HL-60/S4 treated with retinoic acid at 250 ng/mL for 4 days and 3 days (cell line): Measurements from ENCODE around the gene PDLIM1.
"Not testable (repeated sequence)": the region's sequence is repeated elsewhere in the genome, so short reads cannot be mapped to it uniquely, and the experiment has no call there.

Source experiments
- in situ Hi-C: fragments of 300-500 bp; cut with MboI; formaldehyde crosslinking; loops from 2 replicates; pipeline ENCODE4 v1.7.0; 2022; ENCODE audit warnings: low sequenced_read_pairs

Gene PDLIM1

GRCh38 chr10:95243318-95243617, 47.5 kb downstream of the PDLIM1 start:
- in situ Hi-C loops, result no loop called here

- in situ Hi-C loops, result no loop called here
Measured at GRCh38 chr10:95242581-95243317, 48.1 kb downstream of the PDLIM1 start.

GRCh38 chr10:95241533-95241932, 49.3 kb downstream of the PDLIM1 start:
- in situ Hi-C loops, result no loop called here

GRCh38 chr10:95240811-95241210, 50.0 kb downstream of the PDLIM1 start:
- in situ Hi-C loops, result no loop called here

GRCh38 chr10:95240096-95240495, 50.7 kb downstream of the PDLIM1 start:
- in situ Hi-C loops, result not testable (repeated sequence)

- in situ Hi-C loops, result no loop called here
Measured at GRCh38 chr10:95237376-95238170, 53.2 kb downstream of the PDLIM1 start.

GRCh38 chr10:95236068-95236903, 54.5 kb downstream of the PDLIM1 start:
- in situ Hi-C loops, result no loop called here

- in situ Hi-C loops, result no loop called here
Measured at GRCh38 chr10:95235676-95236067, 55.1 kb downstream of the PDLIM1 start.

GRCh38 chr10:95234951-95235350, 55.9 kb downstream of the PDLIM1 start:
- in situ Hi-C loops, result no loop called here

GRCh38 chr10:95233377-95234034, 57.3 kb downstream of the PDLIM1 start:
- in situ Hi-C loops, result no loop called here

- in situ Hi-C loops, result not testable (repeated sequence)
Measured at GRCh38 chr10:95230677-95231586, 59.9 kb downstream of the PDLIM1 start.

GRCh38 chr10:95229724-95230627, 60.8 kb downstream of the PDLIM1 start:
- in situ Hi-C loops, result no loop called here

- in situ Hi-C loops, result not testable (repeated sequence)
Measured at GRCh38 chr10:95228934-95229723, 61.7 kb downstream of the PDLIM1 start.

GRCh38 chr10:95225136-95225535, 65.7 kb downstream of the PDLIM1 start:
- in situ Hi-C loops, result no loop called here

- in situ Hi-C loops, result no loop called here
Measured at GRCh38 chr10:95221124-95221523, 69.7 kb downstream of the PDLIM1 start.

- in situ Hi-C loops, result no loop called here
Measured at GRCh38 chr10:95220539-95220938, 70.3 kb downstream of the PDLIM1 start.

- in situ Hi-C loops, result no loop called here
Measured at GRCh38 chr10:95217476-95217875, 73.3 kb downstream of the PDLIM1 start.

GRCh38 chr10:95214793-95215192, 76.0 kb downstream of the PDLIM1 start:
- in situ Hi-C loops, result no loop called here
